Measurements from ENCODE around the gene PPIAL4G.
"Not testable (repeated sequence)": the region's sequence is repeated elsewhere in the genome, so short reads cannot be mapped to it uniquely, and the experiment has no call there.

PPIAL4G gene
- 0 reads per million in 2 donors for total RNA-seq

GRCh38 chr1:148483029-148483428, at the start of gene PPIAL4G:
Gene PPIAL4G, minus strand, starts transcription at chr1:148483302. Its CDS starts 50 bp downstream, at chr1:148483252.
- DNase-seq: not testable (repeated sequence)

GRCh38 chr1:148532158-148532557, 49.1 kb upstream of the PPIAL4G start:
- not testable (repeated sequence) for DNase-seq

- not testable (repeated sequence) for DNase-seq
These were observed 46.0 kb upstream of the PPIAL4G start for GRCh38 chr1:148529101-148529567.

DNA sequence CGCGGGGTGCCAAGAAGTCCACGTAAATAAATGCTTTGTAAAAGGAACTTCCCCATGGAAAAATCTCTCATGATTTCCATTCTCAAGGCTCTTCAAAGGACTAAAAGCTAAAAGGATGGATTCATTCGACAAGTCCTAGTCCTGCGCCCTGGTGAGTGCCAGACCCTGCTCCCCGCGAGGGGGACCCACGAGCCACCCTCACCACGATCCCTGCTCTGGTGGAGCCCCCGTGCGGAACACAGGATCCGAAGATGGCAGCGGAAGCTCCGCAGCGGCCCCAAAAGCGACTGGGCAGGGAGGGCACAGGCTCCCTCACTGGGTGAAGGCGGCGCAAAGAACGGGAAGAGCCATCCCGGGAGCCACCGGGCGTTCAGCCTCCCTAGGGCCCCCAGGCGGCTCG, 45.5 kb upstream of the PPIAL4G start:
- DNase-seq: not testable (repeated sequence)

GRCh38 chr1:148526587-148526986, 43.5 kb upstream of the PPIAL4G start:
- not testable (repeated sequence) for DNase-seq

- DNase-seq: not testable (repeated sequence)
These were observed 40.4 kb upstream of the PPIAL4G start for GRCh38 chr1:148523205-148524144.

GRCh38 chr1:148522561-148523204, 39.6 kb upstream of the PPIAL4G start:
- not testable (repeated sequence) for DNase-seq

DNA sequence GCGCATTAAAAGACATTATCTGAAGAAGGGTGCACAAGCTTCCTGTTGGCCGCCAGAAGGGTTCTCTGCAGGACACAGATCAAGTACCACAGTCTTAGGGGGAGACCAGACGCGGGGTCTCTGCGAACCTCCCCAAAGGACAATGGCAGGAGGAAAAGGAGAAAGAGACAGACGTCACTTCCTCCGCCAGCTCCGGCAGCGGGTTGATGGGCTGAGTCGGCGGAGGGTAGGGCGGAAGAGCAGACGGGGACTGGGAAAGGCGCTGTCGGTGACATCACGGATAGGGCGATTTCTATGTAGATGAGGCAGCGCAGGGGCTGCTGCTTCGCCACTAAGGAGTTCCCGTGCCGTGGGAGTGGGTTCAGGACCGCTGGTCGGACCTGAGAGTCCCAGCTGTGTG, 39.0 kb upstream of the PPIAL4G start:
- peak; percentile 60 for DNase-seq

DNA sequence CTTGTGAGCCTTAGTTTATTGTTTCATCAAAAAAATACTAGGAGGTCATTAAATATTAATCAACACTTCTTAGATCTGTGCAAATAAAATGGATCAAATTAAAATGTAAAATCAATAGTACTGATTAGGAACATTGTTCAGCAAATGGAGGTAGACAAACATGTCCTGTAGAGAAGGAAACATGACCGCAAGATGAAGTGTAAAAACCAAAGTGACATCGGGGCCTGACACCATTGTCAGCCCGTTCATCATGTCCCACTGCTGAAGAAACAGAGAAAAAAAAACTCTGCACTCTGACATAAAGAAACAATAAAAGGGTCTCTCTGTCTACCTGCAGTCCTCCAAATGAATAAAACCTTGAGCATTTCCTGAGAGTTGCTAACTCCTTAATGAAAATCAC, 31.2 kb upstream of the PPIAL4G start:
- not testable (repeated sequence) for DNase-seq

- not testable (repeated sequence) for DNase-seq
These were observed 29.6 kb upstream of the PPIAL4G start for GRCh38 chr1:148512571-148513184.

GRCh38 chr1:148493933-148494332, 10.8 kb upstream of the PPIAL4G start:
- DNase-seq: not testable (repeated sequence)

- not testable (repeated sequence) for DNase-seq
These were observed 2.0 kb downstream of the PPIAL4G start for GRCh38 chr1:148481134-148481533.

DNA sequence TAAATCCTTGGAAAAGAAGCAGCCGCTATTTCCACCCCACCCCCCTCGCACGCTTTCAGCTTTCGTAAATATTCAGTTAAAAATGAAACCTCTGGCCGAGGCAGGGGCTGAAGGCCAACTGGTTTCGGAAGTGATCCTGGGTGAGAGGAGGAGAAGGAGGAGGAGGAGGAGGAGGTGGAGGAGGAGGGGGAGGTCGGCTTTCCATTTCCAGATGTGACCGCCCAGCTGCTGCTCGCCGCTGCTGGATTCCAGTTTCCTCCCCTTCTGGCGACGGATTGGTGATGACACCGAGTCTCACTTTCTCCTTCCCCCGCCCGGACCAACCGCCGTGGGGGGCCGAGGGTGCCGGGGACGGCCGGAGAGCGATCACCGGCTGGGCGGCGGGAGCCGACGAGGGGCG, 23.4 kb downstream of the PPIAL4G start:
- not testable (repeated sequence) for DNase-seq

GRCh38 chr1:148458901-148459581, 24.1 kb downstream of the PPIAL4G start:
- peak; percentile 27 for DNase-seq

DNA sequence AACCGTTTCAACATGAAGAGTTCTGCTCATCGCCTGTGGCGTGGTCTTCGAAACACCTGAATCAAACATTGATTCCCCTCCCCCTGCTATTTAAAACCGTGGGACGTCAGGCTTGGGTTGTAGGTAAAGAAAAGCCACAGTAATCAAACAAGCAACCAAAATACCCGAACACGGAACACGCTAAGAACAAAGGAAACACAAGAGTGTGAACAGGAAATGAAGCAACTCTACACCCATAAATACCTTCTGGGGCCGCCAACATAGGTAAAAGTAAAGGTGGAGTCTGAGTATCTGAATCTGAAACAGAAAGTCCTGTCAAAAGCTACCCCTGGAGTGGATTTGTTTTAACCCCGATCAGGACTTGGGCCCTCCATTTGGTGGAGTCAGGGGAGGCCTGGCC, 24.7 kb downstream of the PPIAL4G start:
- DNase-seq: not testable (repeated sequence)

DNA sequence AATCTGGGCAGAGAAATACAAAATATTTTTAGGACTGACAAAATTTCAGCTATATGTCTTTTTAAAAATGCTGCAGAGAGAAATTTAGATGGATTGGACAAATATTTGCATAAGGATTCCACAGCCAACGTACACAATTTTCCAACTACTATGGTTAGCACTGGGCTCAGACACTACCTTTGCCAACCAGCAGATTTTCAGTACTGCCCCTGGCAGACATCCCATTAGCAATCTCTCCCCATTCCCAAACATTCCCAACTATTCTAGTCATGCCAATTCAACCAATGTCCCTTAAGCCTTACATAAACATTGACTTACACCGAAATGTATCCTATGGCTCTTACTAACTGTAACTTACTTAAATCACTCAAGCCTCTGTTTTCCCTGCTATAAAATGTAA, 30.3 kb downstream of the PPIAL4G start:
- DNase-seq: not testable (repeated sequence)

DNA sequence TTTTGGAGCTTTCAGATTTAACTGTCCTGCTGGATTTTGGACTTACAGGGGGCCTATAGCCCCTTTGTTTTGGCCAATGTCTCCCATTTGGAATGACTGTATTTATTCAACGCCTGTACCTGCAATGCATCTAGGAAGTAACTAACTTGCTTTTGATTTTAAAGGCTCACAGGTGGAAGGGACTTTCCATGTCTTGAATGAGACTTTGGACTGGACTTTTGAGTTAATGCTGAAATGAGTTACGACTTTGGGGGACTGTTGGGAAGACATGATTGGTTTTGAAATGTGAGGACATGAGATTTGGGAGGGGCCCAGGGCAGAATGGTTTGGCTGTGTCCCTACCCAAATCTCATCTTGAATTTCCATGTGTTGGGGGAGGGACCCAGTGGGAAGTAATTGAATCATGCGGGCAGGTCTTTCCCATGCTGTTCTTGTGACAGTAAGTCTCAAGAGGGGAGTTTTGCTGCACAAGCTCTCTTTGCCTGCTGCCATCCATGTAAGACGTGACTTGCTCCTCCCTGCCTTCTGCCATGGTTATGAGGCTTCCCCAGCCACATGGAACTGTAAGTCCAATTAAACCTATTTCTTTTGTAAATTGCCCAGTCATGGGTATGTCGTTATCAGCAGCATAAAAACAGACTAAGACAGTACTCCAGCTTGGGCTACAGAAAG, 43.3 kb downstream of the PPIAL4G start:
- DNase-seq: not testable (repeated sequence)

- DNase-seq: no peak
These were observed 47.7 kb downstream of the PPIAL4G start for GRCh38 chr1:148435406-148435805.

DNA sequence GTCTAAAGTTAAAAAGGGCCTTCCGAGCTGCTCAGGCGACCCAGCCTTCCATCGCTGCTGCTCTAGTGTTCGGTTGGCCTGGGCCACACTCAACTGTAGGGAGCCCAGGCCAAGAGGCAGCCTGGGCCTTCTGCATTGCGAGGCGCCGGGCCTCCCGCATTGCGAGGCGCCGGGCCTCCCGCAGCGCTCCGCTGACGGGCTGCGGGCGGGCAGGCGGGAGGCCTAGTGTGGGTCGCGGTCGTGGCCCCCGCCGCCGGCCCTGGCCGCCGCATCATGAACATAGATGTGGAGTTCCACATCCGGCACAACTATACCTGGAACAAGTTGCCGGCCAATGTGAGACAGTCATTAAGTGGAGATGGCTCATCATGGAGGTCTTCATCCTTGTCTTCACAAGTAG, 48.3 kb downstream of the PPIAL4G start:
- no peak for DNase-seq

- DNase-seq: not testable (repeated sequence)
These were observed 50.2 kb downstream of the PPIAL4G start for GRCh38 chr1:148432916-148433317.
